Measurements from ENCODE around the gene CRMP1. TPM values are rescaled to one million over a fixed set of nuclear protein-coding genes. Genes with fewer than 3 reads are reported as not detected.

The CRMP1 gene
- total and polyA plus RNA-seq, 2 experiments from 2014 or later, result 1.3 TPM; not detected in 1

GRCh38 chr4:5889002-5889696 lies 3.7 kb downstream of the CRMP1 start:
- H3K4me3 ChIP-seq, result no peak overlapping the region
- no peak overlapping the region for H3K4me2 ChIP-seq (ENCODE audit: unreplicated experiment)
- no peaks in the 10 kb centered on the region for H3K36me3 ChIP-seq (ENCODE audit: low read depth)
- H3F3A ChIP-seq (ENCODE audit: insufficient read depth), result no peaks in the 10 kb centered on the region
- no peaks in the 10 kb centered on the region for H4K20me1 ChIP-seq (ENCODE audit: insufficient read depth)
- H3K9ac ChIP-seq, result no peak overlapping the region
- H3K9me2 ChIP-seq (ENCODE audit: insufficient read depth), result no peaks in the 10 kb centered on the region
- TF ChIP-seq EZH2 (IDR thresholded peaks at IDR 0.05; ENCODE audit: insufficient read depth, poor library complexity, severe bottlenecking), result no peak
- no peak for TF ChIP-seq EZH2phosphoT487 (IDR thresholded peaks at IDR 0.05; ENCODE audit: insufficient read depth, low read depth)
- no peaks in the 10 kb centered on the region for H3K9me3 ChIP-seq (ENCODE audit: low read depth)
- H3K79me2 ChIP-seq (ENCODE audit: insufficient read depth), result no peaks in the 10 kb centered on the region
- 15 to 16% methylated on average over 8 of the region's 8 CpGs for WGBS, 2 experiments (ENCODE audit: low coverage in 1 of 2, low lambda C conversion rate in 2 of 2, missing lambda C conversion rate in 2 of 2)
- peaks cover 61% of the 10 kb centered on the region for H3K27me3 ChIP-seq (replicated peaks; ENCODE audit: insufficient read depth)
- H2AFZ ChIP-seq, result no peak overlapping the region
- H3K4me1 ChIP-seq (ENCODE audit: insufficient read depth), result no peaks in the 10 kb centered on the region
- no peak for DNase-seq
- no peak overlapping the region for H3K27ac ChIP-seq
- in situ Hi-C loops (cut with MboI), result no loop called here

- Histone ChIP-seq H3K9me2 (ENCODE audit: insufficient read depth) (no peaks in the 10 kb centered on the region), H3K79me2 (ENCODE audit: insufficient read depth) (no peaks in the 10 kb centered on the region), H2AFZ (no peak overlapping the region), H4K20me1 (ENCODE audit: insufficient read depth) (no peaks in the 10 kb centered on the region), H3K27me3 (replicated peaks; ENCODE audit: insufficient read depth) (peaks cover 54% of the 10 kb centered on the region), H3F3A (ENCODE audit: insufficient read depth) (no peaks in the 10 kb centered on the region), H3K4me2 (ENCODE audit: unreplicated experiment) (no peak overlapping the region), H3K4me3 (no peak overlapping the region), H3K9me3 (ENCODE audit: low read depth) (no peaks in the 10 kb centered on the region), H3K9ac (no peak overlapping the region), H3K4me1 (ENCODE audit: insufficient read depth) (no peaks in the 10 kb centered on the region), H3K36me3 (ENCODE audit: low read depth) (no peaks in the 10 kb centered on the region), H3K27ac (no peak overlapping the region)
- no peak for DNase-seq
- 1 to 3% methylated on average over 23 to 52 of the region's 81 CpGs for WGBS, 2 experiments (ENCODE audit: low coverage in 1 of 2, low lambda C conversion rate in 2 of 2, missing lambda C conversion rate in 2 of 2)
- in situ Hi-C loops (cut with MboI), result no loop called here
- TF ChIP-seq EZH2 (IDR thresholded peaks at IDR 0.05; ENCODE audit: insufficient read depth, poor library complexity, severe bottlenecking) (no peak), EZH2phosphoT487 (IDR thresholded peaks at IDR 0.05; ENCODE audit: insufficient read depth, low read depth) (no peak)
These were observed 4.5 kb downstream of the CRMP1 start for GRCh38 chr4:5888222-5889001.

GRCh38 chr4:5887361-5888221 lies 5.3 kb downstream of the CRMP1 start:
- 3 to 6% methylated on average over 31 to 54 of the region's 70 CpGs for WGBS, 2 experiments (ENCODE audit: low coverage in 1 of 2, low lambda C conversion rate in 2 of 2, missing lambda C conversion rate in 2 of 2)
- TF ChIP-seq EZH2phosphoT487 (IDR thresholded peaks at IDR 0.05; ENCODE audit: insufficient read depth, low read depth) (no peak), EZH2 (IDR thresholded peaks at IDR 0.05; ENCODE audit: insufficient read depth, poor library complexity, severe bottlenecking) (peak; percentile 59)
- Histone ChIP-seq H3K4me1 (ENCODE audit: insufficient read depth) (no peaks in the 10 kb centered on the region), H3K9me3 (ENCODE audit: low read depth) (no peaks in the 10 kb centered on the region), H3K9ac (no peak overlapping the region), H3K4me3 (no peak overlapping the region), H3F3A (ENCODE audit: insufficient read depth) (no peaks in the 10 kb centered on the region), H3K79me2 (ENCODE audit: insufficient read depth) (no peaks in the 10 kb centered on the region), H3K36me3 (ENCODE audit: low read depth) (no peaks in the 10 kb centered on the region), H3K9me2 (ENCODE audit: insufficient read depth) (no peaks in the 10 kb centered on the region), H4K20me1 (ENCODE audit: insufficient read depth) (no peaks in the 10 kb centered on the region), H2AFZ (no peak overlapping the region), H3K27ac (no peak overlapping the region), H3K27me3 (replicated peaks; ENCODE audit: insufficient read depth) (peaks cover 51% of the 10 kb centered on the region), H3K4me2 (ENCODE audit: unreplicated experiment) (no peak overlapping the region)
- in situ Hi-C loops (cut with MboI), result no loop called here
- DNase-seq, result no peak

GRCh38 chr4:5887011-5887360 lies 5.9 kb downstream of the CRMP1 start:
- no peak overlapping the region for H3K9ac ChIP-seq

More at GRCh38 chr4:5887011-5887360, 5.9 kb downstream of the CRMP1 start:
- Histone ChIP-seq H2AFZ (no peak overlapping the region), H3K9me3 (ENCODE audit: low read depth) (no peaks in the 10 kb centered on the region), H4K20me1 (ENCODE audit: insufficient read depth) (no peaks in the 10 kb centered on the region), H3K79me2 (ENCODE audit: insufficient read depth) (no peaks in the 10 kb centered on the region), H3K27me3 (replicated peaks; ENCODE audit: insufficient read depth) (peaks cover 48% of the 10 kb centered on the region), H3F3A (ENCODE audit: insufficient read depth) (no peaks in the 10 kb centered on the region), H3K4me3 (no peak overlapping the region), H3K4me1 (ENCODE audit: insufficient read depth) (no peaks in the 10 kb centered on the region), H3K27ac (no peak overlapping the region), H3K9me2 (ENCODE audit: insufficient read depth) (no peaks in the 10 kb centered on the region), H3K36me3 (ENCODE audit: low read depth) (no peaks in the 10 kb centered on the region), H3K4me2 (ENCODE audit: unreplicated experiment) (no peak overlapping the region)
- no peak for TF ChIP-seq EZH2 (IDR thresholded peaks at IDR 0.05; ENCODE audit: insufficient read depth, poor library complexity, severe bottlenecking)
- TF ChIP-seq EZH2phosphoT487 (IDR thresholded peaks at IDR 0.05; ENCODE audit: insufficient read depth, low read depth), result no peak
- DNase-seq, result peak; percentile 4
- 38 to 40% methylated on average over 8 of the region's 8 CpGs for WGBS, 2 experiments (ENCODE audit: low coverage in 1 of 2, low lambda C conversion rate in 2 of 2, missing lambda C conversion rate in 2 of 2)
- in situ Hi-C loops (cut with MboI), result no loop called here
